ENCODE results near the gene GPR65.

DNA sequence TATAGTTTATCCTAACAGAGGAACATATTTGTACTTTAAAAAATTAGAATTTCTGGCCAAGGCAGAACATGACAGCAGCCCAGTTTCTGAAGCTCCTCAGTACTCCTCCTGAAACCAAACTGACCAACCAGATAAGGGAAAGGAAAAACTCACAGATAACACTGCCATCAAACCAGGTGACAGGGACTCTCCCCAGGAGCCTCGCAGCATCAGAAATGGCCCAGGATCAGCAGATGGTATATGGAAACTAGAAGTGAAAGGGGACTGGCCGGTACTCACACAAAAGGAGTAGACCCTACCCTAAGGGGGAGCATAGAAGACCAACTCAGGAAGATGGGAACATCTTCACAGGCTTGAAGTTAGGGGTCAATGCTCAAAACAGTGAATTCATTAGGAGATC, 33.9 kb upstream of the GPR65 start:
- TF ChIP-seq POLR2A (IDR thresholded peaks at IDR 0.05; ENCODE audit: low read depth, low read length) (no peak), TAF1 (IDR thresholded peaks at IDR 0.05; ENCODE audit: borderline replicate concordance, low read depth, low read length) (no peak), POLR2AphosphoS5 (IDR thresholded peaks at IDR 0.05; ENCODE audit: low read depth, low read length) (no peak)
